GM21786 (cell line): ENCODE data around the gene KIAA1671.
A peak's percentile ranks its signal among the peaks of the same experiment; 100 is the strongest.

Experiments
- ATAC-seq: cut with Tn5 transposase; IDR thresholded peaks from one replicate; pipeline ENCODE4 v1.9.1; 2021; ENCODE audit not compliant: unreplicated experiment

Gene KIAA1671

GRCh38 chr22:25066861-25067435 is 114.4 kb downstream of the KIAA1671 start:
- ATAC-seq, result no peak

GRCh38 chr22:25067851-25068421 is 115.4 kb downstream of the KIAA1671 start:
- ATAC-seq, result no peak

GRCh38 chr22:25068707-25069106 is 116.2 kb downstream of the KIAA1671 start:
- no peak for ATAC-seq

DNA sequence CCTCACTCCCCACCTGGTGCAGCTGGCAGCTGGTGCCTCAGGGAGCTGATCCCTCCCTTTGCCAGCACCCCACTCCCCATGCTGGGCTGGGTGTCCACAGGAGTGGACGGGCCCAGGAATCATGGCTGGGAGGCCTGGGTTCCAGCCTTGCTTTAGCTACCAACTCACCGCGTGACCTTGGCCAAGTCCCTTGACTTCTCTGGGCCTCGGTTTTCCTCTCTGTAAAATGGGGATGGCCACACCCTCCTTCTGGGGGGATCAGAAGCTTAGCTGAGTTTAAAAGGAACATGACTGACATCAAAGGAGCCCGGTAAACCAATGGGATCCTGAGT is 116.9 kb downstream of the KIAA1671 start:
- ATAC-seq, result no peak

GRCh38 chr22:25069758-25070481 is 117.4 kb downstream of the KIAA1671 start:
- no peak for ATAC-seq

DNA sequence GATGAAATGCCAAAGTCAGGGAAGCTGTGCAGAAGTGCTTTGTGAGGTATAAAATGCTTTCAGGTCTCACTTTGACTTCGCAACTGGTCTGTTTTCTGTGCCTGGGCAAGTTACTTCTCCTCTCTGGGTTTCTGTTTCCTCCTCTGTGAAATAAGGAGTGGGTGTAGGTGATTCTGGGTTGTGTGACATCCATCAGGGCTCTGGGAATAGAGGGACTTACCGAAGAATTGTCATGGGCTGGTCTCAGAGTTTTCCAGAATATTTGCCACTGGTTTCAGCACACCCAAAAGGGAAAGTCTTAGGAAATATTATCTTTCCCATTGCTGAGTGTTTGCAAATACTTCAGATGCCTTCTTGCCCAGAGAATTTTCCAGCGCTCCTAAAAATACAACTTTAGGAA is 118.4 kb downstream of the KIAA1671 start:
- ATAC-seq, result no peak

- ATAC-seq, result no peak
These were observed 119.2 kb downstream of the KIAA1671 start for GRCh38 chr22:25071720-25072119.

DNA sequence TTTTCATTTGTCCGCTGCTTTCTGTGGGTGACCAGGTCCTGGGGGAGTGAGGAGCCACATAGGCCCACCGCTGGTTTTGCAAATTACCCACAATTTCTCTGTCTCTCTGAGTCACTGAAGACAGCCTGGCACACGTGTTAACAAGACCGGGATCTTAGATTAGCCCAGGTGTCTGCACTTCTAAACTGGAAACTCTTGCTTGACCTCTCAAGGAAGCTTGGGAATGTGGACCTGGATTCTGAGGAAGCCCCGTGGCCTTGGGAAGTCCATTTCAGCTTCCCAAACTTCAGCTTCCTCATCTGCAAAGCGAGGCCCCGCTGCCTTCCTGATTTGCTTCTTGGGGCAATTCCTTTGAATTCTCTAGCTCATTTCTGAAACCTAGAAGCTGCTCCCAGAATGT is 119.9 kb downstream of the KIAA1671 start:
- no peak for ATAC-seq

DNA sequence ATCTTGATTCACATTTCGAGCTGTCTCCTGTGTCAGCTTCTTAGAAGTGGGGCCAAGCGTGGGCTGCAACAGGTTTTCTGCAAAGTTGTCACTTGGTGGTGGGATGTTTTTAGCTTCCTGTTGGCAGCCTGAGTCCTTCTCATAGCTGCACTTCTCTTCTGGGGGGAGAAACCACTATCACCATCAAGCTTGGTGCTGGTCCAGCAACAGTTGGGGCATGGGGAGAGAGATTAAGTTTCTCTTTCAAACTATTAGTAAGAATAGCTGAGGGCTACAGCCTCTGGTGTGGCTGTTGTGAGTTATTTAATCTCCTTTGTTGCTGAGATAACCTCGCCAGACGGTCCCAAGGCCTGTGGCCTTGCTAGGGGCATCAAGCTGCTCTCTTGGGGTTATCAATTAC is 123.8 kb downstream of the KIAA1671 start:
- ATAC-seq, result no peak

- ATAC-seq, result no peak
These were observed 124.5 kb downstream of the KIAA1671 start for GRCh38 chr22:25077056-25077455.

- ATAC-seq, result no peak
These were observed 125.4 kb downstream of the KIAA1671 start for GRCh38 chr22:25077964-25078363.

GRCh38 chr22:25078591-25078990 is 126.1 kb downstream of the KIAA1671 start:
- no peak for ATAC-seq

DNA sequence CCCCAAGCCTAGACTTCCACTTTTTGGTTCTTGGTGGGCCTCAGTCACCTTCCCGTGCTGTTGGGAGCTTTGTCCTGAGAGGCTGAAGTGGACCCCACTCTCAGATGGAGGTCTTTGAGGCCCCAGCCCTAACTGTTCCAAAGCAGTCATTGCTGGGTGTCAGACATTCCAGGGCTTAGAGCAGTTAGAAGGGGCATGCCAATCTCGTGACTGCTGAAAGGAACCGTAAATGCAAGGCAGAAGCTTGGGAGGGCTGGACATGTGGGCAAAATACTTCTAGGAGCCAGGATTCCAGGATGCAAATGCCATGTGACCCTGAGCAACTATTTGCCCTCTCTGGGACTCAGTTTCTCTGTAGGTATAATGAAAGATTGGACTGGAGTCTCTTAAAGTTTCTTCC is 128.3 kb downstream of the KIAA1671 start:
- no peak for ATAC-seq

DNA sequence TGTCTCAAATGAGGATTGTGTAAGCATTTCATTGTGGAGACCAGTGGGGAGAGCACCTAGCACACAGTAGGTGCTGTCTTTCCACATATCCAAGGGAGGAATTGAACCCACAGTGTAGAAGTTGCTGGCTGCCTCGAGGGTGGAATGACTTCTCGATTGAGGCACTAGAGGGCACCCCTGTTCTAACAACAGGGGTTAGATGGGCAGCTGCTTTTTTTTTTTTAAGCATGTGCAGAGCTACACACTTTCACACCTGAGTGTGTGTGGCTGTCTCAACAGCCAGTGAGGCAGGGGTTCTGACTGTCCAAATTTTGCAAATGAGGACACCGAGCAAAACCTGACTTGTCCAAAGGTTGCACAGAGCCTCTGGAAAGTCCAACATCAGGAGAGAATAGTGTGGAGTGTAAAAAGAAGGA is 128.9 kb downstream of the KIAA1671 start:
- no peak for ATAC-seq

DNA sequence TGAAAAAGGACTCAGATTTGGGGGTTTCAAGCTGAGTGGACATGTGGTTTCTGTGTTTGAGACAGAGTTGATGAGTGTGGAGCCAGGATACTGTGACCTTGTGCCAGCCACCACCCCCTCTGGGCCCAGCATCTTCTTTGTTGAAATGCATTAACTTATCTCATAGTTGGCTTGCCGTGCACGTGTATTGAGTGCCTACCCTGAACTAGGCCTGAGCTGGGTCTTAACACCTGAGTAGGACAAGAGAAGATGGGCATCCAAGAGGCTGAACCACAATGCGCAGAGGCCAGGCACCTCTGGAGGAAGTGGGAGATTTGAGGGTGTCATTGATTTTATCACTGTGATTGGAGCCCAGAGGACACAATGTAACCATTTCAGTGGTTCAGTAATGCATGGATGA is 129.6 kb downstream of the KIAA1671 start:
- no peak for ATAC-seq

DNA sequence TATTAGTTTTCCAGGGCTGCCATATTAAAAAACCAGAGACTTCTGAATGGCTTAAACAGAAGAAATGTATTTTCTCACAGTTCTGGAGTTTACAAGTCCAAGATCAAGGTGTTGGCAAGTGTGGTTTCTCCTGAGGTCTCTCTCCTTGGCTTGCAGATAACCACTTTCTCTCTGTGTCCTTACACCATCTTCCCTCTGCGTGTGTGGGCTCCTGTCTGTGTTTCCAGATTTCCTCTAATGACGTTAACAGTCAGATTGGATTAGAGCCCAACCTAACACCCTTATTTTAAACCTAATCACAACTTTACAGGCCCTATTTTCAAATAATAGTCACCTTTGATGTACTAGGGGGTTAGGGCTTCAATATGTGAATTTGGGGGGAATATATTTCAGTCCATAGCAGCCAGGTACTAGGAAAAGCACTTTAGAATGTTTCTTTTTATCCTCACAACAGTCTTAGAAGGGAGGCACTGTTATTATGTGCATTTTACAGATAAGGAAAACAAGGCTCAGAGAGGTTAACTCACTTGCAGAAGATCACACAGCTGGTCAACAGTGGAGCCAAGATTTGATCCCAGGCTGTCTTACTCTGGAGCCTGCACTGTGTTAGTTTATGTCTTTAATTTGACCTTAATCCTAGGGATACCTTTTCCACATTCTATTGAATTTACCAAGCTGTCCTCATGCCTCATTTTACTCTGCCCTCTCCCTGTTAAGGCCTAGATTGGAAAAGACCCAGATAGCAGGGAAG is 130.7 kb downstream of the KIAA1671 start:
- no peak for ATAC-seq

DNA sequence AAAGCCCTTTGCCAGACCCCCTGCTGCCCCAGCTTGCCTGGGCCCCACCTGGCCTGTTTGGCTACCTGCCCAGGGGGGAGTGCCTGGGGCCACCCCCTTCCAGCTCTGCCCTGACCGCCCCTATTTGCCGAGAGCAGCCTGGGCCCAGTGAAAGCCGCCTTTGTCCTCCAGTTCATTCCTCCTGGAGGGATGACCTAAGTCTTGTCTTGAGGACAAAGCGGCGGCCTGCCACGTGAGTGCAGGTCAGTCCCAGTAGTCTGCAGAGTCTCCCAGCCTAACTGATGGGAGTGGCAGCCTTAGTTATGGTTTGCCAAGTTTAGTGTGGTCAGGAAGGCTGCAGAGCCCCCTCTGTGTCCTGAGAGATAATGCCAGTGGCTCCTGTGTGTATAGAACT is 131.3 kb downstream of the KIAA1671 start:
- no peak for ATAC-seq

DNA sequence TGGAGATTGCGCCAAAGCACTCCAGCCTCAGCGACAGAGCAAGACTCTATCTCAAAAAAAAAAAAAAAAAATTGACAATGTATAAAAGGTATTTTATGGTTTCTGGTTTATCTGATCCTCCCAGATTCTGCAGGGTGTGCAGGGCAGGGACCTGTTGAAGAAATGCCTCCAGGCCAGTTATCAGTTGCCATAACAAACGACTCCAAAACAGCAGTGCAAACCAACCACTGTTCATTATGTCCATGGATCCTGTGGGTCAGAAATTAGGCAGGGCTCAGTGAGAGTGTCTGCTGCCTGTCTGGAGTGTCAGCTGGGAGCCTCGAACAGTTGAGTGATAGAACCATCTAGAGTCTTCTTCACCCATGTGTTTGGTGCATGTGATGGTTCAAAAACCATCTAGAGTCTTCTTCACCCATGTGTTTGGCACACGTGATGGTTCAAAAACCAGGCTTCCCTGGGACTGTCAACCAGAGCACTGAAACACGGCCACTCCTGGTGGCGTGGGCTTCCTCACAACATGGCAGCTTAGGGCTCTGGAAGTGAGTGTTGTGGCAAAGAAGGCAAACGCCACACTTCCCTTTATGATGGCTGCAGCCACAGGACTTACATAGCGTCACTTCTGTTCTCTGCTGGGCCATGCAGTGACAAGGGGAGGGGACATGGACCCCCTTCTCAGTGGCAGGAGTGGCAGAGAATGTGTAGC is 132.0 kb downstream of the KIAA1671 start:
- no peak for ATAC-seq

GRCh38 chr22:25085156-25085555 is 132.6 kb downstream of the KIAA1671 start:
- no peak for ATAC-seq

GRCh38 chr22:25085930-25086901 is 133.7 kb downstream of the KIAA1671 start:
- ATAC-seq, result peak; percentile 90
